OCI-LY1 (cell line): Measurements from ENCODE around the gene SLC9A7.

Experiments
- H2AFZ ChIP-seq: fragments of 200-600 bp; sonication (generic), shearing (Covaris generic); 2 replicates; pipeline ENCODE4 v1.6.0; 2014; ENCODE audit warnings: antibody characterized with exemption, mild to moderate bottlenecking, low read length
- H3F3A ChIP-seq: fragments of 200-600 bp; sonication (generic), shearing (Covaris generic); 2 replicates; pipeline ENCODE4 v1.6.0; 2014; ENCODE audit warnings: mild to moderate bottlenecking, antibody characterized with exemption, low read length, moderate library complexity; ENCODE audit not compliant: insufficient read depth
- H3K27ac ChIP-seq: fragments of 200-600 bp; sonication (generic); 2 replicates; pipeline ENCODE4 v1.5.1; 2014; ENCODE audit warnings: low read length, mixed run types, mild to moderate bottlenecking, low read depth; ENCODE audit not compliant: poor library complexity, severe bottlenecking
- H3K27me3 ChIP-seq: fragments of 200-600 bp; sonication (generic); 2 replicates; pipeline ENCODE4 v1.6.0; 2014; ENCODE audit warnings: antibody characterized with exemption, mild to moderate bottlenecking, low read length, moderate library complexity; ENCODE audit not compliant: insufficient read depth
- H3K36me3 ChIP-seq: fragments of 200-600 bp; sonication (generic); 2 replicates; pipeline ENCODE4 v1.6.1; 2014; ENCODE audit warnings: mild to moderate bottlenecking, antibody characterized with exemption, low read length, moderate library complexity, mixed read lengths; ENCODE audit not compliant: insufficient read depth
- H3K4me1 ChIP-seq: fragments of 200-600 bp; sonication (generic); 2 replicates; pipeline ENCODE4 v1.5.1; 2014; ENCODE audit warnings: mild to moderate bottlenecking, low read length, moderate library complexity; ENCODE audit not compliant: insufficient read depth, severe bottlenecking
- H3K4me2 ChIP-seq: fragments of 200-600 bp; sonication (generic), shearing (Covaris generic); 2 replicates; pipeline ENCODE4 v1.6.1; 2014; ENCODE audit warnings: low read length
- H3K4me3 ChIP-seq: fragments of 200-600 bp; sonication (generic); 2 replicates; pipeline ENCODE4 v1.5.1; 2014; ENCODE audit warnings: low read length, low read depth, mild to moderate bottlenecking, mixed read lengths; ENCODE audit not compliant: poor library complexity, severe bottlenecking
- H3K79me2 ChIP-seq: fragments of 200-600 bp; shearing (Covaris generic); 2 replicates; pipeline ENCODE4 v1.6.1; 2016; ENCODE audit warnings: mixed run types, low read length, mixed read lengths; ENCODE audit not compliant: insufficient read depth
- H3K9ac ChIP-seq: fragments of 200-600 bp; sonication (generic), shearing (Covaris generic); 2 replicates; pipeline ENCODE4 v1.6.1; 2014; ENCODE audit warnings: mild to moderate bottlenecking, low read length, mixed read lengths
- H3K9me2 ChIP-seq: fragments of 200-600 bp; sonication (generic), shearing (Covaris generic); 2 replicates; pipeline ENCODE4 v1.6.1; 2014; ENCODE audit warnings: low read depth, mild to moderate bottlenecking, low read length, mixed read lengths
- H3K9me3 ChIP-seq: fragments of 200-600 bp; shearing (Covaris generic); 2 replicates; pipeline ENCODE4 v1.6.1; 2014; ENCODE audit warnings: low read length, mixed read lengths
- H4K20me1 ChIP-seq: fragments of 200-600 bp; sonication (generic), shearing (Covaris generic); 2 replicates; pipeline ENCODE4 v1.6.0; 2016; ENCODE audit warnings: mild to moderate bottlenecking, low read length; ENCODE audit not compliant: insufficient read depth
- EZH2 ChIP-seq: fragments of 200-600 bp; sonication (generic), shearing (Covaris generic); IDR thresholded peaks from 2 replicates; pipeline ENCODE4 v1.8.0; 2017; ENCODE audit warnings: borderline replicate concordance, mixed run types, mild to moderate bottlenecking, antibody characterized with exemption, low read length, moderate library complexity, mixed read lengths
- TF ChIP-seq, protein P1 (sequence below): fragments of 200-600 bp; sonication (generic), shearing (Covaris generic); IDR thresholded peaks from 2 replicates; pipeline ENCODE4 v1.5.1; 2017; ENCODE audit warnings: mild to moderate bottlenecking, antibody characterized with exemption, low read length, moderate library complexity, mixed read lengths

Gene SLC9A7

DNA sequence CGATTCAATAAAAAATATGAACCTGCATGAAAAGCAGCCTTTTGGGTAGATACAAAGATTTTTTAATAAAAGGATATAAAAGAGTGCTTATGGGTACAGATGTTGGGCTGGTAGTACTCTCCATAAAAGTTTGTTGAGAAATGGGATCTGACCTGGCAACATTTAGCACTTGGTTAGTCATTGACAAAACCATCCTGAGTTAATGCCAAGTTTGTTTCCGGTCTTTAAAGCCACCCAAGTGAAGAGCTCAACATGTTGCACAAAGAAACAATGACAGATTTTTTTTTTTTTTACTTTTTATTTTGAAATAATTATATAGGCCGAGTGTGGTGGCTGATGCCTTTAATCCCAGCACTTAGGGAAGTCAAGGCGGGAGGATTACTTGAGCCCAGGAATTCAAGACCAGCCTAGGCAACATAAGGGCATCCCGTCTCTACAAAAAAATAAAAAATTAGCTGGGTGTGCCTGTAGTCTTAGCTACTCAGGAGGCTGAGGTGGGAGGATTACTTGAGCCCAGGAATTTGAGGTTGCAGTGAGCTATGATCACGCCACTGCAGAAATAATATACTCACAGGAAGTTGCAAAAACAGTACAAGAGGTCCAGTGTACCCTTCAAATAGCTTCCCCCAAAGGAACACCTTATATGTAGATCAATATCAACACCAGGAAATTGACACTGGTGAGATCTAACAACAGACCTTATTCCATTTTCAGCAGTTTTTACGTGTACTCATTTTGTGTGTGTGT, 168.8 kb downstream of the SLC9A7 start:
- H3K4me3 ChIP-seq, result no peak overlapping the region
- no peaks in the 10 kb centered on the region for H3F3A ChIP-seq
- H3K9me3 ChIP-seq, result no peaks in the 10 kb centered on the region
- H3K27ac ChIP-seq, result no peak overlapping the region
- peaks cover 3% of the 10 kb centered on the region; the same call in 1 of the 2 replicates for H3K36me3 ChIP-seq
- no peak overlapping the region for H2AFZ ChIP-seq
- H3K79me2 ChIP-seq, result no peaks in the 10 kb centered on the region
- TF ChIP-seq, protein P1, sequence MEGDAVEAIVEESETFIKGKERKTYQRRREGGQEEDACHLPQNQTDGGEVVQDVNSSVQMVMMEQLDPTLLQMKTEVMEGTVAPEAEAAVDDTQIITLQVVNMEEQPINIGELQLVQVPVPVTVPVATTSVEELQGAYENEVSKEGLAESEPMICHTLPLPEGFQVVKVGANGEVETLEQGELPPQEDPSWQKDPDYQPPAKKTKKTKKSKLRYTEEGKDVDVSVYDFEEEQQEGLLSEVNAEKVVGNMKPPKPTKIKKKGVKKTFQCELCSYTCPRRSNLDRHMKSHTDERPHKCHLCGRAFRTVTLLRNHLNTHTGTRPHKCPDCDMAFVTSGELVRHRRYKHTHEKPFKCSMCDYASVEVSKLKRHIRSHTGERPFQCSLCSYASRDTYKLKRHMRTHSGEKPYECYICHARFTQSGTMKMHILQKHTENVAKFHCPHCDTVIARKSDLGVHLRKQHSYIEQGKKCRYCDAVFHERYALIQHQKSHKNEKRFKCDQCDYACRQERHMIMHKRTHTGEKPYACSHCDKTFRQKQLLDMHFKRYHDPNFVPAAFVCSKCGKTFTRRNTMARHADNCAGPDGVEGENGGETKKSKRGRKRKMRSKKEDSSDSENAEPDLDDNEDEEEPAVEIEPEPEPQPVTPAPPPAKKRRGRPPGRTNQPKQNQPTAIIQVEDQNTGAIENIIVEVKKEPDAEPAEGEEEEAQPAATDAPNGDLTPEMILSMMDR, result no peak
- no peak for TF ChIP-seq EZH2
- no peaks in the 10 kb centered on the region for H3K27me3 ChIP-seq
- H3K4me2 ChIP-seq, result no peak overlapping the region
- H4K20me1 ChIP-seq, result no peaks in the 10 kb centered on the region
- peaks cover 20% of the 10 kb centered on the region for H3K4me1 ChIP-seq
- H3K9ac ChIP-seq, result no peak overlapping the region
- no peaks in the 10 kb centered on the region for H3K9me2 ChIP-seq

DNA sequence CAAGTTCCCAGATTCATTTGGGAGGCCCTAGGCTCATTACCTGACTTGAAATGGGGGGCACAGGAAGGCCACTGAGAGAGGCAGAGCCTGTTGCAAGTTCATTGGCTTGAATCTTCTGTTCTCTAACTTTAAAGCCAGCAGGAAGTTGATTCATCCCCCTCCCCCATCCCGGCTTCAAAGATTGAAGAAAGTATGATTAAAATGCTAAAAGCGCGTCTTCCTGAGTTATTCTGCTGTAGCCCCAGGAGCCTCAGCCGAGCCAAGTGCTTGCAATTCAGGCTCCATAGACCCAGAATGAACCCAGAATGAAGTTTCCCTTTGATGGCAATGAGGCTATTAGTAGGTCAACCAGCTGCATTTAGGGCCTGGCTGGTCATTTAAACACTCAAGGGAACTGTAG, 170.7 kb downstream of the SLC9A7 start:
- Histone ChIP-seq H3K27ac (peak overlapping the region; percentile 46), H3K9me2 (no peaks in the 10 kb centered on the region), H3K4me1 (peaks cover 20% of the 10 kb centered on the region), H3K9ac (no peak overlapping the region), H3F3A (no peaks in the 10 kb centered on the region), H3K4me3 (no peak overlapping the region), H3K36me3 (peaks cover 3% of the 10 kb centered on the region; the same call in 1 of the 2 replicates), H2AFZ (no peak overlapping the region), H3K79me2 (no peaks in the 10 kb centered on the region), H4K20me1 (no peaks in the 10 kb centered on the region), H3K9me3 (no peaks in the 10 kb centered on the region), H3K4me2 (peak overlapping the region; percentile 42; the same call in 1 of the 2 replicates), H3K27me3 (no peaks in the 10 kb centered on the region)
- TF ChIP-seq, protein P1, result no peak
- TF ChIP-seq EZH2, result no peak

DNA sequence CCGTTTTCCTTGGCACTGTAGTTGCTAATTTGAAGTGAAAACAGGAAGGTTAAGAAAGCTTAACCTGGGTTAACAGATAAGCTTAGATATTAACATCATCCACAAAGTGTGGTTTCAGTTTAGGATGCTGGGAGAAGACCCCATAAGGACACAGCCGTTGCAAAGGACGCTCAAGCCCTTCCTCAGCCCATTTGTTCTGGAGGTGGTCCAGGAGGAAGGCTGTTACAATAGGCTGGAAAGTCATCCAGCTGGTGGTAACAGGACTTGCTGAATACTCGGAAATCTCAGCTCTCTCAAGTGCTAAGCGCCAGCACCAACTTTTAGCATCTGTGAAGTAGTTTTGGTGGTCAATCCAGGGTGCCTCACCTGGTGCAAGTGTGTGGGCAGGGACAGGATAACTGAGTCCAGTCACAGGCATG, 171.2 kb downstream of the SLC9A7 start:
- no peak overlapping the region for H3K9ac ChIP-seq
- H3K4me1 ChIP-seq, result peaks cover 22% of the 10 kb centered on the region
- H2AFZ ChIP-seq, result no peak overlapping the region
- H3K9me2 ChIP-seq, result no peaks in the 10 kb centered on the region
- no peaks in the 10 kb centered on the region for H3K27me3 ChIP-seq
- no peak for TF ChIP-seq EZH2
- TF ChIP-seq, protein P1, result no peak
- peak overlapping the region; percentile 42; the same call in 1 of the 2 replicates for H3K4me2 ChIP-seq
- peak overlapping the region; percentile 46 for H3K27ac ChIP-seq
- H3K36me3 ChIP-seq, result peaks cover 3% of the 10 kb centered on the region; the same call in 1 of the 2 replicates
- no peaks in the 10 kb centered on the region for H4K20me1 ChIP-seq
- no peaks in the 10 kb centered on the region for H3K9me3 ChIP-seq
- H3K4me3 ChIP-seq, result no peak overlapping the region
- H3F3A ChIP-seq, result no peaks in the 10 kb centered on the region
- H3K79me2 ChIP-seq, result peaks cover 5% of the 10 kb centered on the region; the same call in 1 of the 2 replicates
